Fibroblast of villous mesenchyme (primary cell): ENCODE results near the gene ZBTB21. TPM values are rescaled to one million over a fixed set of nuclear protein-coding genes. Genes with fewer than 3 reads are reported as not detected.

Experiments used
- DNase-seq: peaks from one replicate; pipeline ENCODE4 v3.0.0-alpha.2; 2010; ENCODE audit warnings: low read depth
- H3K4me3 ChIP-seq: 2 replicates; pipeline ENCODE4 v1.5.1; 2011; ENCODE audit warnings: low read depth, mild to moderate bottlenecking, low read length
- CTCF ChIP-seq: IDR thresholded peaks from 2 replicates; pipeline ENCODE4 v1.5.1; 2012; ENCODE audit warnings: low read depth, mild to moderate bottlenecking, low read length; ENCODE audit not compliant: insufficient read depth
- total RNA-seq: library from RNA; depleted of rRNA; stranded (reverse); fragments of >200 nt; gene quantifications from 2 replicates; pipeline ENCODE4 v1.2.3, GENCODE V29; 2012

Gene ZBTB21
- total RNA-seq, 1 donor, result 19.0 TPM

GRCh38 chr21:41939391-41939790 lies 70.8 kb downstream of the ZBTB21 start:
- no peak overlapping the region for H3K4me3 ChIP-seq
- no peak for TF ChIP-seq CTCF
- DNase-seq, result no peak

Other genes starting within 250 kb of the ZBTB21 start
- not detected in 2 replicates for gene RIPK4, start 243.3 kb downstream of the ZBTB21 start, total RNA-seq
- gene PRDM15, start 131.0 kb downstream of the ZBTB21 start, total RNA-seq, result 4.2 and 5.2 TPM in 2 replicates
- gene C2CD2, start 56.3 kb downstream of the ZBTB21 start, total RNA-seq, result 22.2 and 25.0 TPM in 2 replicates
- gene UMODL1, start 61.0 kb upstream of the ZBTB21 start, total RNA-seq, result under 0.01 TPM in 1 of 2 replicates, not detected in the other
- 0.43 and 0.97 TPM in 2 replicates for gene ABCG1, start 208.8 kb upstream of the ZBTB21 start, total RNA-seq